ENCODE data around the gene CRB3. TPM values are rescaled to one million over a fixed set of nuclear protein-coding genes. Genes with fewer than 3 reads are reported as not detected.
A peak's percentile ranks its signal among the peaks of the same experiment; 100 is the strongest.

CRB3 gene
- total RNA-seq, 1 donor from 2014 or later = 58.9 TPM

GRCh38 chr19:6458695-6459261, 5.3 kb upstream of the CRB3 start:
- no peak for TF ChIP-seq CTCF (conservative IDR thresholded peaks at IDR 0.05; ENCODE audit: low read depth, low read length)
- H3K4me3 ChIP-seq (ENCODE audit: low read depth, low read length) = peak overlapping the region; percentile 83
- DNase-seq (ENCODE audit: low read depth) = no peak

- no peak for TF ChIP-seq CTCF (conservative IDR thresholded peaks at IDR 0.05; ENCODE audit: low read depth, low read length)
- peak; percentile 18 for DNase-seq (ENCODE audit: low read depth)
- H3K4me3 ChIP-seq (ENCODE audit: low read depth, low read length) = peak within 1 kb of the TSS; percentile 83
Measured at GRCh38 chr19:6459262-6460098, 4.6 kb upstream of the CRB3 start, which contains the start of gene SLC25A23. Gene SLC25A23, minus strand, starts transcription at chr19:6459792. Its CDS starts 164 bp downstream, at chr19:6459628.

GRCh38 chr19:6460099-6460884, 3.8 kb upstream of the CRB3 start:
- H3K4me3 ChIP-seq (ENCODE audit: low read depth, low read length) = peak overlapping the region; percentile 83
- TF ChIP-seq CTCF (conservative IDR thresholded peaks at IDR 0.05; ENCODE audit: low read depth, low read length) = peak; percentile 67
- peak; percentile 86 for DNase-seq (ENCODE audit: low read depth)

GRCh38 chr19:6465006-6465405, 935 bp downstream of the CRB3 start:
- peak overlapping the region; percentile 92 for H3K4me3 ChIP-seq (ENCODE audit: low read depth, low read length)
- TF ChIP-seq CTCF (conservative IDR thresholded peaks at IDR 0.05; ENCODE audit: low read depth, low read length) = no peak
- DNase-seq (ENCODE audit: low read depth) = no peak

- DNase-seq (ENCODE audit: low read depth) = no peak
- H3K4me3 ChIP-seq (ENCODE audit: low read depth, low read length) = no peak overlapping the region
- TF ChIP-seq CTCF (conservative IDR thresholded peaks at IDR 0.05; ENCODE audit: low read depth, low read length) = no peak
Measured at GRCh38 chr19:6465663-6466062, 1.6 kb downstream of the CRB3 start.

- no peak for DNase-seq (ENCODE audit: low read depth)
- H3K4me3 ChIP-seq (ENCODE audit: low read depth, low read length) = no peak overlapping the region
- TF ChIP-seq CTCF (conservative IDR thresholded peaks at IDR 0.05; ENCODE audit: low read depth, low read length) = no peak
Measured at GRCh38 chr19:6466526-6467248, 2.6 kb downstream of the CRB3 start.

Measured in epithelial cell of proximal tubule (primary cell).